ENCODE results near the gene PRR15L. TPM values are rescaled to one million over a fixed set of nuclear protein-coding genes. Genes with fewer than 3 reads are reported as not detected.
"Not testable (repeated sequence)": the region's sequence is repeated elsewhere in the genome, so short reads cannot be mapped to it uniquely, and the experiment has no call there.

PRR15L gene
- total and polyA plus RNA-seq, 2 experiments from 2014 or later = not detected

DNA sequence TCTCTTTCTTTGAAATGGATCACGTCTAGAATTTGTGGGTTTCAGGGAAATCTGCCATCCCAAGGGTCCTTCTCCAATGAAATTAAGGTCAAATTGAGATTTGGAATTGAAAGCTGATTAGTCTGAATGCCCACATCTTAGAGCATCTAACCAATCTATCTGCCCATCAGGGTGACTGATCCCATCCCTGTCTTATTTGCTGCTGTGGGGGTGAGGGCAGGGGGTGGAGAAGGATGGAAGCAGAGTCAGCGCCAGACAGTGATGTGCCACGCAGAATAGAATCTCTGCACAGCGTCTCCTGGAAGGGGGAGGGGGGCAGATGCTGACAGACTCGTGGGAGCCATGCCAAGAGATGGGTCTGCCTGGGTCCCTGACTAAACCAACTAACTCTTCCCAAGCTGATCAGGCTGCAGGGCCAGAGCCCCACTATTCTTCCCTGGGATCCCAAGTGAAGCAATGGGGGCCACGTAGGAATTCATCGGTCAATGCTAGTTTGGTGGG is 45.3 kb upstream of the PRR15L start:
- TF ChIP-seq EZH2 (IDR thresholded peaks at IDR 0.05; ENCODE audit: insufficient read depth, poor library complexity, severe bottlenecking) = no peak
- TF ChIP-seq EZH2phosphoT487 (IDR thresholded peaks at IDR 0.05; ENCODE audit: insufficient read depth, low read depth) = no peak
- H3K9me2 ChIP-seq (ENCODE audit: insufficient read depth) = no peaks in the 10 kb centered on the region
- 31 to 33% methylated on average over 7 of the region's 7 CpGs for WGBS, 2 experiments (ENCODE audit: low coverage in 1 of 2, low lambda C conversion rate in 2 of 2, missing lambda C conversion rate in 2 of 2)
- peak overlapping the region; percentile 77 for H3K9ac ChIP-seq
- H4K20me1 ChIP-seq (ENCODE audit: insufficient read depth) = no peaks in the 10 kb centered on the region
- peak overlapping the region; percentile 96 for H3K27ac ChIP-seq
- DNase-seq = peak; percentile 45
- H2AFZ ChIP-seq = peak overlapping the region; percentile 97
- H3K4me3 ChIP-seq = no peak overlapping the region; the same call in 1 of the 2 replicates
- in situ Hi-C loops (cut with MboI) = no loop called here
- peak overlapping the region; percentile 43 for H3K4me2 ChIP-seq (ENCODE audit: unreplicated experiment)
- H3K79me2 ChIP-seq (ENCODE audit: insufficient read depth) = no peaks in the 10 kb centered on the region
- H3K4me1 ChIP-seq (ENCODE audit: insufficient read depth) = peaks cover 45% of the 10 kb centered on the region
- H3K36me3 ChIP-seq (ENCODE audit: low read depth) = no peaks in the 10 kb centered on the region
- no peaks in the 10 kb centered on the region for H3K9me3 ChIP-seq (ENCODE audit: low read depth)
- H3K27me3 ChIP-seq (replicated peaks; ENCODE audit: insufficient read depth) = no peaks in the 10 kb centered on the region
- H3F3A ChIP-seq (ENCODE audit: insufficient read depth) = peaks cover 19% of the 10 kb centered on the region

DNA sequence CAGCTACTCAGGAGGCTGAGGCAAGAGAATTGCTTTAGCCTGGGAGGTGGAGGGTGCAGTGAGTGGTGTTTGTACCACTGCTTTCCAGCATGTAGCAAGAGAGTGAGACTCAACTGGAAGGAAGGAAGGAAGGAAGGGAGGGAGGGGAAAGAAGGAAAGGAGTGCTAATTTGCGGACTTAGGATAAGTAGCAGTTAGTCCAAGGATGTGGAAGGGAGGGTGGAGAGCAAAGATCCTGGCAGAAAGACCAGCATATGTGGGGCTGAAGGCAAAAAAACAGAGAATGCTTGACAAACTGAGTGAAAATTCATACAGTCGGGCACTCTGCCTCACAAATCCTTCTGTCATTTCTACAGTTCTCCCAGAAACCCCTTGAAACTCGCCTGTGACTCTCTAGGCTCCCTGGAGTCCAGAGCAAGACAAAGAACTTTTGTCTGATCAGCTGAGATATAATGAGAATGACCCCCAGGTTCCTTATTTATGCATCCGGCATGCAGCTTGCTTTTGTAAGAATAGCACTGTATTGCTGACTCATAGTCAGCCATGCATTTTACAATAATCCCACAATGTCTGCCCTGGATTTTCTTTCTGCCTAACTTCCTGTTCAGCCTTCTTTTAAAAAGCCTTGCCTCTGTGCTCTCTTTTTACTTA is 44.7 kb upstream of the PRR15L start:
- H3F3A ChIP-seq (ENCODE audit: insufficient read depth) = peaks cover 19% of the 10 kb centered on the region
- 6 to 7% methylated on average over 4 of the region's 4 CpGs for WGBS, 2 experiments (ENCODE audit: low coverage in 1 of 2, low lambda C conversion rate in 2 of 2, missing lambda C conversion rate in 2 of 2)
- peaks cover 45% of the 10 kb centered on the region for H3K4me1 ChIP-seq (ENCODE audit: insufficient read depth)
- H3K27me3 ChIP-seq (replicated peaks; ENCODE audit: insufficient read depth) = no peaks in the 10 kb centered on the region
- no peaks in the 10 kb centered on the region for H3K9me3 ChIP-seq (ENCODE audit: low read depth)
- TF ChIP-seq EZH2 (IDR thresholded peaks at IDR 0.05; ENCODE audit: insufficient read depth, poor library complexity, severe bottlenecking) = no peak
- H3K79me2 ChIP-seq (ENCODE audit: insufficient read depth) = no peaks in the 10 kb centered on the region
- peak overlapping the region; percentile 43 for H3K4me2 ChIP-seq (ENCODE audit: unreplicated experiment)
- in situ Hi-C loops (cut with MboI) = no loop called here
- H2AFZ ChIP-seq = peak overlapping the region; percentile 97
- peak; percentile 86 for DNase-seq
- H3K9me2 ChIP-seq (ENCODE audit: insufficient read depth) = no peaks in the 10 kb centered on the region
- peak overlapping the region; percentile 96 for H3K27ac ChIP-seq
- peak overlapping the region; percentile 77 for H3K9ac ChIP-seq
- no peaks in the 10 kb centered on the region for H4K20me1 ChIP-seq (ENCODE audit: insufficient read depth)
- H3K4me3 ChIP-seq = peak overlapping the region; percentile 9; the same call in 1 of the 2 replicates
- no peaks in the 10 kb centered on the region for H3K36me3 ChIP-seq (ENCODE audit: low read depth)

DNA sequence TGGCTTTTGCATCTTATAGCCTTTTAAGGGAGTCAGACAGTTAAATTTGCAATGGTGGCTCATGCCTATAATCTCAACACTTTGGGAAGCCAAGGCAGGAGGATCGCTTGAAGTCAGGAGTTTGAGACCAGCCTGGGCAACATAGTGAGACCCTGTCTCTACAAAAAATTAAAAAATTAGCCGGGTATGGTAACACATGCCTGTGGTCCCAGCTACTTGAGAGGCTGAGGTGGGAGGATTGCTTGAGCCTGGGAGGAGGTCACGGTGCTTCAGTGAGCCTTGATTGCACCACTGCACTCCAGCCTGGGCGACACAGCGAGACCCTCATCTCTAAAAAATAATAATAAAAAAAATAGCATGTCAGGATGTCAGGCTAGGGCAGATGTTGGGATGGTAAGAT is 44.0 kb upstream of the PRR15L start:
- H4K20me1 ChIP-seq (ENCODE audit: insufficient read depth); H3K79me2 ChIP-seq (ENCODE audit: insufficient read depth); H3K4me3 ChIP-seq; H3K36me3 ChIP-seq (ENCODE audit: low read depth); H3K4me2 ChIP-seq (ENCODE audit: unreplicated experiment); H3K9me3 ChIP-seq (ENCODE audit: low read depth); H3K27me3 ChIP-seq (replicated peaks; ENCODE audit: insufficient read depth); H3K9me2 ChIP-seq (ENCODE audit: insufficient read depth); in situ Hi-C loops (cut with MboI); DNase-seq: not testable (repeated sequence)
- peaks cover 19% of the 10 kb centered on the region for H3F3A ChIP-seq (ENCODE audit: insufficient read depth)
- H2AFZ ChIP-seq = peak overlapping the region; percentile 97; the same call in 1 of the 2 replicates
- 0 out of 2 replicates have a peak overlapping the region, but pooled peaks have one; percentile 1 for H3K9ac ChIP-seq
- H3K4me1 ChIP-seq (ENCODE audit: insufficient read depth) = peaks cover 45% of the 10 kb centered on the region
- peak overlapping the region; percentile 96 for H3K27ac ChIP-seq
- 98 to 99% methylated on average over 5 of the region's 5 CpGs for WGBS, 2 experiments (ENCODE audit: low coverage in 1 of 2, low lambda C conversion rate in 2 of 2, missing lambda C conversion rate in 2 of 2)

- in situ Hi-C loops (cut with MboI) = no loop called here
- H3K9me2 ChIP-seq (ENCODE audit: insufficient read depth) = no peaks in the 10 kb centered on the region
- TF ChIP-seq EZH2 (IDR thresholded peaks at IDR 0.05; ENCODE audit: insufficient read depth, poor library complexity, severe bottlenecking) (no peak), EZH2phosphoT487 (IDR thresholded peaks at IDR 0.05; ENCODE audit: insufficient read depth, low read depth) (no peak)
Observed at GRCh38 chr17:48001197-48001596, 43.5 kb upstream of the PRR15L start.

More at GRCh38 chr17:48001197-48001596, 43.5 kb upstream of the PRR15L start:
- H3K9ac ChIP-seq = no peak overlapping the region
- H3F3A ChIP-seq (ENCODE audit: insufficient read depth) = peaks cover 19% of the 10 kb centered on the region
- no peak overlapping the region for H3K4me3 ChIP-seq
- H3K27ac ChIP-seq = peak overlapping the region; percentile 96; the same call in 1 of the 2 replicates
- no peaks in the 10 kb centered on the region for H3K79me2 ChIP-seq (ENCODE audit: insufficient read depth)
- DNase-seq = peak; percentile 54
- no peaks in the 10 kb centered on the region for H3K36me3 ChIP-seq (ENCODE audit: low read depth)
- no peaks in the 10 kb centered on the region for H3K27me3 ChIP-seq (replicated peaks; ENCODE audit: insufficient read depth)
- H3K4me2 ChIP-seq (ENCODE audit: unreplicated experiment) = no peak overlapping the region
- peaks cover 45% of the 10 kb centered on the region for H3K4me1 ChIP-seq (ENCODE audit: insufficient read depth)
- WGBS, 2 experiments (ENCODE audit: low coverage in 1 of 2, low lambda C conversion rate in 2 of 2, missing lambda C conversion rate in 2 of 2) = 100% methylated on average over 1 of the region's 1 CpG
- no peaks in the 10 kb centered on the region for H4K20me1 ChIP-seq (ENCODE audit: insufficient read depth)
- no peaks in the 10 kb centered on the region for H3K9me3 ChIP-seq (ENCODE audit: low read depth)
- H2AFZ ChIP-seq = peak overlapping the region; percentile 97; the same call in 1 of the 2 replicates

Data from GM23248 (cell line).